SK-N-SH (cell line): ENCODE results near the gene RALA. TPM values are rescaled to one million over a fixed set of nuclear protein-coding genes. Genes with fewer than 3 reads are reported as not detected.

ENCODE experiments used
- CTCF ChIA-PET: fragments of 300-600, 350-600 bp; formaldehyde crosslinking; extraction: SDS; loops from one replicate; lab custom pipeline; 2021; lab: Yijun Ruan, JAX
- POLR2A ChIA-PET: fragments of 350-600 bp; sonication (Branson Sonifier 250); formaldehyde crosslinking; extraction: SDS; loops from one replicate; lab custom pipeline; 2020; ENCODE audit warnings: antibody characterized with exemption, inconsistent platforms; lab: Yijun Ruan, JAX
- DNase-seq: peaks from one replicate; pipeline ENCODE4 v3.0.0; 2012
- H2AFZ ChIP-seq: fragments of 200-600 bp; sonication (generic); 2 replicates; pipeline ENCODE4 v1.8.1; 2016; ENCODE audit warnings: antibody characterized with exemption, mild to moderate bottlenecking, low read depth
- H3F3A ChIP-seq: fragments of 200-600 bp; sonication (generic); replicated peaks from 2 replicates; pipeline ENCODE3; 2016; ENCODE audit warnings: antibody characterized with exemption, mild to moderate bottlenecking; ENCODE audit not compliant: insufficient read depth
- H3K27ac ChIP-seq, 2 experiments: fragments of 200-500 bp in 1 of 2; fragments of 200-600 bp in 1 of 2; sonication (Bioruptor generic) in 1 of 2; sonication (generic), shearing (Covaris generic) in 1 of 2; 2 replicates each; pipeline versions ENCODE4 v1.5.1 to v1.6.1; 2014 to 2016; ENCODE audit warnings: low read depth in 2 of 2, inconsistent platforms in 1 of 2, low read length in 1 of 2, mild to moderate bottlenecking in 1 of 2, mixed read lengths in 1 of 2
- H3K27me3 ChIP-seq: fragments of 200-600 bp; sonication (generic), shearing (Covaris generic); 2 replicates; pipeline ENCODE4 v1.6.1; 2016; ENCODE audit warnings: mixed run types; ENCODE audit not compliant: insufficient read depth
- H3K36me3 ChIP-seq, 2 experiments: fragments of 200-500 bp in 1 of 2; fragments of 200-600 bp in 1 of 2; sonication (Bioruptor generic) in 1 of 2; sonication (generic) in 1 of 2; replicated peaks in 1 of 2; 2 replicates each; pipeline versions ENCODE3 to v1.5.1; 2014 to 2016; ENCODE audit warnings: low read length in 1 of 2, mild to moderate bottlenecking in 1 of 2; ENCODE audit not compliant: insufficient read depth in 2 of 2, control insufficient read depth in 1 of 2
- H3K4me1 ChIP-seq, 2 experiments: fragments of 200-500 bp in 1 of 2; fragments of 200-600 bp in 1 of 2; sonication (Bioruptor generic) in 1 of 2; sonication (generic), shearing (Covaris generic) in 1 of 2; 2 replicates each; pipeline versions ENCODE4 v1.5.1 to v1.6.1; 2014 to 2016; ENCODE audit warnings: low read depth in 1 of 2, low read length in 1 of 2, mixed run types in 1 of 2; ENCODE audit not compliant: insufficient read depth in 2 of 2, control insufficient read depth in 1 of 2
- H3K4me2 ChIP-seq: fragments of 200-600 bp; sonication (generic), shearing (Covaris generic); 2 replicates; pipeline ENCODE4 v1.6.1; 2017; ENCODE audit warnings: mixed run types
- H3K4me3 ChIP-seq, 2 experiments: fragments of 200-500 bp in 1 of 2; fragments of 200-600 bp in 1 of 2; sonication (Bioruptor generic) in 1 of 2; sonication (generic), shearing (Covaris generic) in 1 of 2; 2 replicates each; pipeline versions ENCODE4 v1.5.1 to v1.8.1; 2014 to 2016; ENCODE audit warnings: low read depth in 2 of 2, inconsistent platforms in 1 of 2, low read length in 1 of 2, mild to moderate bottlenecking in 1 of 2, mixed read lengths in 1 of 2, moderate library complexity in 1 of 2
- H3K79me2 ChIP-seq: fragments of 200-600 bp; sonication (generic); 2 replicates; pipeline ENCODE4 v1.8.1; 2017; ENCODE audit warnings: mild to moderate bottlenecking; ENCODE audit not compliant: insufficient read depth
- H3K9ac ChIP-seq: fragments of 200-600 bp; sonication (generic); 2 replicates; pipeline ENCODE4 v1.6.1; 2017; ENCODE audit warnings: mixed run types
- H3K9me2 ChIP-seq: fragments of 200-600 bp; sonication (generic); 2 replicates; pipeline ENCODE4 v1.6.1; 2017; ENCODE audit warnings: mixed run types
- H3K9me3 ChIP-seq: fragments of 200-600 bp; sonication (generic); 2 replicates; pipeline ENCODE4 v1.6.1; 2017; ENCODE audit warnings: mixed run types, mild to moderate bottlenecking, moderate library complexity
- H4K20me1 ChIP-seq: fragments of 200-600 bp; sonication (generic); 2 replicates; pipeline ENCODE4 v1.6.1; 2017; ENCODE audit warnings: mild to moderate bottlenecking, mixed run types; ENCODE audit not compliant: insufficient read depth
- CHD2 ChIP-seq: fragments of 150-350 bp; IDR thresholded peaks from 2 replicates; pipeline ENCODE4 v1.6.1; 2018; ENCODE audit warnings: low read length; ENCODE audit not compliant: partially characterized antibody
- EP300 ChIP-seq, 2 experiments: IDR thresholded peaks; 2 replicates each; pipeline versions ENCODE4 v1.4.0 to v1.6.1; 2012; ENCODE audit warnings: borderline replicate concordance in 1 of 2, low read depth in 1 of 2, low read length in 1 of 2
- EZH2phosphoT487 ChIP-seq: fragments of 200-600 bp; sonication (generic); IDR thresholded peaks from 2 replicates; pipeline ENCODE4 v1.6.1; 2017; ENCODE audit warnings: low read depth, mixed run types, mild to moderate bottlenecking, antibody characterized with exemption, moderate library complexity, borderline replicate concordance
- FOSL2 ChIP-seq: IDR thresholded peaks from 2 replicates; pipeline ENCODE4 v1.4.0; 2012; ENCODE audit warnings: low read depth, mild to moderate bottlenecking, moderate library complexity, borderline replicate concordance
- JUND ChIP-seq: IDR thresholded peaks from 2 replicates; pipeline ENCODE4 v1.4.0; 2012
- MEF2A ChIP-seq: IDR thresholded peaks from 2 replicates; pipeline ENCODE4 v1.4.0; 2012; ENCODE audit warnings: low read depth, borderline replicate concordance
- NFIC ChIP-seq: IDR thresholded peaks from 2 replicates; pipeline ENCODE4 v1.4.0; 2012; ENCODE audit warnings: borderline replicate concordance
- NRF1 ChIP-seq: IDR thresholded peaks from 2 replicates; pipeline ENCODE4 v1.6.1; 2012; ENCODE audit warnings: low read depth, mild to moderate bottlenecking, low read length
- RCOR1 ChIP-seq: fragments of 150-350 bp; IDR thresholded peaks from 2 replicates; pipeline ENCODE4 v1.6.1; 2017; ENCODE audit warnings: antibody characterized with exemption, low read length
- SIN3A ChIP-seq: IDR thresholded peaks from 2 replicates; pipeline ENCODE4 v1.6.1; 2012; ENCODE audit warnings: low read depth, mild to moderate bottlenecking, low read length, moderate library complexity, borderline replicate concordance
- SMC3 ChIP-seq: IDR thresholded peaks from 2 replicates; pipeline ENCODE4 v1.6.1; 2012; ENCODE audit warnings: low read depth, low read length, improper control_type of control experiment
- TAF1 ChIP-seq: IDR thresholded peaks from 2 replicates; pipeline ENCODE4 v1.6.1; 2012; ENCODE audit warnings: low read depth, mild to moderate bottlenecking, low read length, moderate library complexity, borderline replicate concordance
- TCF12 ChIP-seq: IDR thresholded peaks from 2 replicates; pipeline ENCODE4 v1.4.0; 2012
- TEAD4 ChIP-seq: IDR thresholded peaks from 2 replicates; pipeline ENCODE4 v1.4.0; 2012; ENCODE audit warnings: mild to moderate bottlenecking, borderline replicate concordance; ENCODE audit not compliant: insufficient read depth
- YY1 ChIP-seq: IDR thresholded peaks from 2 replicates; pipeline ENCODE4 v1.4.0; 2012; ENCODE audit warnings: low read depth, mild to moderate bottlenecking
- polyA plus RNA-seq, 3 experiments: library from polyadenylated mRNA; depleted of rRNA; stranded (reverse); fragments of >200 nt; gene quantifications; 2 replicates each; pipeline ENCODE4 v1.2.3, GENCODE V29; 2012
- TF ChIP-seq, protein P1 (sequence below): fragments of 200-600 bp; sonication (generic); IDR thresholded peaks from 2 replicates; pipeline ENCODE4 v1.6.1; 2017; ENCODE audit warnings: antibody characterized with exemption, mild to moderate bottlenecking, moderate library complexity
- TF ChIP-seq, protein P2 (sequence below): IDR thresholded peaks from 2 replicates; pipeline ENCODE4 v1.4.0; 2012; ENCODE audit warnings: low read depth, borderline replicate concordance
- TF ChIP-seq, protein P3 (sequence below): IDR thresholded peaks from 2 replicates; pipeline ENCODE4; 2012
- TF ChIP-seq, protein P4 (sequence below): fragments of 150-350 bp; IDR thresholded peaks from 2 replicates; pipeline ENCODE4 v1.6.1; 2016; ENCODE audit warnings: mild to moderate bottlenecking, low read depth, low read length
- TF ChIP-seq, protein P5 (sequence below): fragments of 150-350 bp; IDR thresholded peaks from 2 replicates; pipeline ENCODE4 v1.6.1; 2017; ENCODE audit warnings: antibody characterized with exemption, low read length, low read depth, borderline replicate concordance

RALA gene
- polyA plus RNA-seq, 1 of the 3 experiments (the other 2 are of a cell fraction) = 29.0 TPM

DNA sequence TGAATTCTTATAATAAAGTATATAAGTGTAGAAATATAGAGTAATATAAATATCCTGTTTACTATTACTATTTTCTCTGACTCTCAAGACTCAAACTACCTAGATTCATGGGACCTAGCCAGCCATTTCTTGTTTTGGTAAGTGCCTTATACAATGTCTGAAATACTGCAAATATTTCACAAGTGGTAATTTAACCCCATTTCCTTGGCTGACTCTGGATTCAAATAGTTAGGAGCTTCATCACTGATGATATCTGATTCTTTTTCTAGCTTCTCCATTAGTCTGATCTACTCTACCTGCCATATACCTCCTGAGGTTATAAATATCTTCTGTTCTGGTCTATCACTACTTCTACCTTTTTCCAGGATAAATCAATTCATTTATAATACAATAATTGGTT is 6.4 kb upstream of the RALA start:
- Histone ChIP-seq H3K4me3 (no peak overlapping the region), H3K36me3 (no peaks in the 10 kb centered on the region), H3K79me2 (peaks cover 3% of the 10 kb centered on the region; the same call in 1 of the 2 replicates), H2AFZ (no peak overlapping the region), H3K4me2 (no peak overlapping the region), H3K27ac (peak overlapping the region in 1 of 2 experiments; percentile 48; a peak in 1 of 4 replicates), H3F3A (peaks cover 49% of the 10 kb centered on the region), H4K20me1 (no peaks in the 10 kb centered on the region), H3K27me3 (no peaks in the 10 kb centered on the region), H3K9me3 (no peaks in the 10 kb centered on the region), H3K9me2 (no peaks in the 10 kb centered on the region), H3K4me1 (peaks cover 3 to 46% of the 10 kb centered on the region in 2 experiments), H3K9ac (no peak overlapping the region)
- POLR2A ChIA-PET = no interaction called here
- CTCF ChIA-PET = interaction anchor here (1.0 kb wide), 1 partner anchor 36 kb away, joined by 3 read pairs; no protein-coding TSS in a partner anchor
- DNase-seq = no peak
- TF ChIP-seq, protein P1, sequence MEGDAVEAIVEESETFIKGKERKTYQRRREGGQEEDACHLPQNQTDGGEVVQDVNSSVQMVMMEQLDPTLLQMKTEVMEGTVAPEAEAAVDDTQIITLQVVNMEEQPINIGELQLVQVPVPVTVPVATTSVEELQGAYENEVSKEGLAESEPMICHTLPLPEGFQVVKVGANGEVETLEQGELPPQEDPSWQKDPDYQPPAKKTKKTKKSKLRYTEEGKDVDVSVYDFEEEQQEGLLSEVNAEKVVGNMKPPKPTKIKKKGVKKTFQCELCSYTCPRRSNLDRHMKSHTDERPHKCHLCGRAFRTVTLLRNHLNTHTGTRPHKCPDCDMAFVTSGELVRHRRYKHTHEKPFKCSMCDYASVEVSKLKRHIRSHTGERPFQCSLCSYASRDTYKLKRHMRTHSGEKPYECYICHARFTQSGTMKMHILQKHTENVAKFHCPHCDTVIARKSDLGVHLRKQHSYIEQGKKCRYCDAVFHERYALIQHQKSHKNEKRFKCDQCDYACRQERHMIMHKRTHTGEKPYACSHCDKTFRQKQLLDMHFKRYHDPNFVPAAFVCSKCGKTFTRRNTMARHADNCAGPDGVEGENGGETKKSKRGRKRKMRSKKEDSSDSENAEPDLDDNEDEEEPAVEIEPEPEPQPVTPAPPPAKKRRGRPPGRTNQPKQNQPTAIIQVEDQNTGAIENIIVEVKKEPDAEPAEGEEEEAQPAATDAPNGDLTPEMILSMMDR = no peak
- peak; percentile 49; the same call in 1 of the 2 replicates for TF ChIP-seq FOSL2
- TF ChIP-seq TEAD4 = peak; percentile 39; the same call in 1 of the 2 replicates
- no peak for TF ChIP-seq CHD2
- TF ChIP-seq RCOR1 = no peak
- TF ChIP-seq, protein P2, sequence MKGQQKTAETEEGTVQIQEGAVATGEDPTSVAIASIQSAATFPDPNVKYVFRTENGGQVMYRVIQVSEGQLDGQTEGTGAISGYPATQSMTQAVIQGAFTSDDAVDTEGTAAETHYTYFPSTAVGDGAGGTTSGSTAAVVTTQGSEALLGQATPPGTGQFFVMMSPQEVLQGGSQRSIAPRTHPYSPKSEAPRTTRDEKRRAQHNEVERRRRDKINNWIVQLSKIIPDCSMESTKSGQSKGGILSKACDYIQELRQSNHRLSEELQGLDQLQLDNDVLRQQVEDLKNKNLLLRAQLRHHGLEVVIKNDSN = no peak
- no peak for TF ChIP-seq NRF1
- peak; percentile 53; the same call in 1 of the 2 replicates for TF ChIP-seq JUND
- TF ChIP-seq EP300 (IDR thresholded peaks at IDR 0.05; ENCODE audit: borderline replicate concordance in 1 of 2, low read depth in 1 of 2, low read length in 1 of 2) = peak in 1 of 2 experiments; percentile 58; a peak in 1 of 4 replicates
- TF ChIP-seq SIN3A = no peak
- peak; percentile 48 for TF ChIP-seq NFIC
- TF ChIP-seq EZH2phosphoT487 = no peak
- TF ChIP-seq, protein P3, sequence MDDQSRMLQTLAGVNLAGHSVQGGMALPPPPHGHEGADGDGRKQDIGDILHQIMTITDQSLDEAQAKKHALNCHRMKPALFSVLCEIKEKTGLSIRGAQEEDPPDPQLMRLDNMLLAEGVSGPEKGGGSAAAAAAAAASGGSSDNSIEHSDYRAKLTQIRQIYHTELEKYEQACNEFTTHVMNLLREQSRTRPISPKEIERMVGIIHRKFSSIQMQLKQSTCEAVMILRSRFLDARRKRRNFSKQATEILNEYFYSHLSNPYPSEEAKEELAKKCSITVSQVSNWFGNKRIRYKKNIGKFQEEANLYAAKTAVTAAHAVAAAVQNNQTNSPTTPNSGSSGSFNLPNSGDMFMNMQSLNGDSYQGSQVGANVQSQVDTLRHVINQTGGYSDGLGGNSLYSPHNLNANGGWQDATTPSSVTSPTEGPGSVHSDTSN = no peak
- TF ChIP-seq SMC3 = no peak
- peak; percentile 38; the same call in 1 of the 2 replicates for TF ChIP-seq MEF2A
- peak; percentile 61 for TF ChIP-seq TCF12
- TF ChIP-seq YY1 = 0 out of 2 replicates have a peak, but pooled peaks have one; percentile 21
- TF ChIP-seq, protein P4, sequence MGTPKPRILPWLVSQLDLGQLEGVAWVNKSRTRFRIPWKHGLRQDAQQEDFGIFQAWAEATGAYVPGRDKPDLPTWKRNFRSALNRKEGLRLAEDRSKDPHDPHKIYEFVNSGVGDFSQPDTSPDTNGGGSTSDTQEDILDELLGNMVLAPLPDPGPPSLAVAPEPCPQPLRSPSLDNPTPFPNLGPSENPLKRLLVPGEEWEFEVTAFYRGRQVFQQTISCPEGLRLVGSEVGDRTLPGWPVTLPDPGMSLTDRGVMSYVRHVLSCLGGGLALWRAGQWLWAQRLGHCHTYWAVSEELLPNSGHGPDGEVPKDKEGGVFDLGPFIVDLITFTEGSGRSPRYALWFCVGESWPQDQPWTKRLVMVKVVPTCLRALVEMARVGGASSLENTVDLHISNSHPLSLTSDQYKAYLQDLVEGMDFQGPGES = no peak
- no peak for TF ChIP-seq TAF1
- TF ChIP-seq, protein P5, sequence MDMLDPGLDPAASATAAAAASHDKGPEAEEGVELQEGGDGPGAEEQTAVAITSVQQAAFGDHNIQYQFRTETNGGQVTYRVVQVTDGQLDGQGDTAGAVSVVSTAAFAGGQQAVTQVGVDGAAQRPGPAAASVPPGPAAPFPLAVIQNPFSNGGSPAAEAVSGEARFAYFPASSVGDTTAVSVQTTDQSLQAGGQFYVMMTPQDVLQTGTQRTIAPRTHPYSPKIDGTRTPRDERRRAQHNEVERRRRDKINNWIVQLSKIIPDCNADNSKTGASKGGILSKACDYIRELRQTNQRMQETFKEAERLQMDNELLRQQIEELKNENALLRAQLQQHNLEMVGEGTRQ = no peak
